Measurements from ENCODE around the gene ARHGEF26.

The ARHGEF26 gene

GRCh38 chr3:154294016-154294415 is 172.8 kb downstream of the ARHGEF26 start:
- ATAC-seq (ENCODE audit: insufficient read depth, low read depth): no peak
- Histone ChIP-seq H3K4me3 (ENCODE audit: low read depth in 1 of 2, low read length in 2 of 2) (no peak overlapping the region), H3K4me2 (ENCODE audit: insufficient read depth, low read length) (no peak overlapping the region), H3K9ac (ENCODE audit: low read depth, low read length) (no peak overlapping the region), H3K36me3 (ENCODE audit: insufficient read depth, low read length) (peaks cover 86% of the 10 kb centered on the region), H3K27ac (ENCODE audit: low read length) (no peak overlapping the region), H2AFZ (ENCODE audit: low read depth, low read length) (no peak overlapping the region), H3K4me1 (ENCODE audit: insufficient read depth, low read length) (no peaks in the 10 kb centered on the region), H3K9me3 (ENCODE audit: insufficient read depth, low read length, severe bottlenecking) (no peaks in the 10 kb centered on the region), H3K79me2 (ENCODE audit: insufficient read depth, low read length) (no peaks in the 10 kb centered on the region), H3K27me3 (ENCODE audit: insufficient read depth, low read length, poor library complexity) (no peaks in the 10 kb centered on the region), H4K20me1 (ENCODE audit: insufficient read depth, low read length) (no peaks in the 10 kb centered on the region)
- no peak for DNase-seq
- TF ChIP-seq, protein P1, sequence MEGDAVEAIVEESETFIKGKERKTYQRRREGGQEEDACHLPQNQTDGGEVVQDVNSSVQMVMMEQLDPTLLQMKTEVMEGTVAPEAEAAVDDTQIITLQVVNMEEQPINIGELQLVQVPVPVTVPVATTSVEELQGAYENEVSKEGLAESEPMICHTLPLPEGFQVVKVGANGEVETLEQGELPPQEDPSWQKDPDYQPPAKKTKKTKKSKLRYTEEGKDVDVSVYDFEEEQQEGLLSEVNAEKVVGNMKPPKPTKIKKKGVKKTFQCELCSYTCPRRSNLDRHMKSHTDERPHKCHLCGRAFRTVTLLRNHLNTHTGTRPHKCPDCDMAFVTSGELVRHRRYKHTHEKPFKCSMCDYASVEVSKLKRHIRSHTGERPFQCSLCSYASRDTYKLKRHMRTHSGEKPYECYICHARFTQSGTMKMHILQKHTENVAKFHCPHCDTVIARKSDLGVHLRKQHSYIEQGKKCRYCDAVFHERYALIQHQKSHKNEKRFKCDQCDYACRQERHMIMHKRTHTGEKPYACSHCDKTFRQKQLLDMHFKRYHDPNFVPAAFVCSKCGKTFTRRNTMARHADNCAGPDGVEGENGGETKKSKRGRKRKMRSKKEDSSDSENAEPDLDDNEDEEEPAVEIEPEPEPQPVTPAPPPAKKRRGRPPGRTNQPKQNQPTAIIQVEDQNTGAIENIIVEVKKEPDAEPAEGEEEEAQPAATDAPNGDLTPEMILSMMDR (IDR thresholded peaks at IDR 0.05; ENCODE audit: borderline replicate concordance, extremely low read depth, low read length, poor library complexity, severe bottlenecking): no peak
- TF ChIP-seq EZH2 (IDR thresholded peaks at IDR 0.05; ENCODE audit: borderline replicate concordance, low read depth, low read length, severe bottlenecking): no peak

DNA sequence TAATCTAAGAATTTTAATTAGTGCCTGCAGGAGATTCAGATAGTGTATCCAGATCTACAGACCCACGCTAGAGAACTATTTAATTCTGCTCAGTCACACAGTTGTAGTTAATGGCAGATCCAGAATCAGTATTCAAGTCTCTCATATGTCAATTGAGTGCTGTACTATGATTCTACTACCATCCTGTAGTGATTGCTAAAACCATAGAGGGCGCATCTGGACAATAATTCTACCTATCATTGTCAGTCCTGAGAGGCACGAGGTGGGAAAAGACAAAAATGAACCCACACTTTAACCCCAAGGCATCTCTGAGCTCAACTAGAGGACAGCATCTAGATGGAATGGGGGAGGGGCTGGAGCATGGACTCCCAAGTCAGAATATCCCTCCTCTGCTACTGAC is 180.4 kb downstream of the ARHGEF26 start:
- Histone ChIP-seq H3K9me3 (ENCODE audit: insufficient read depth, low read length, severe bottlenecking) (no peaks in the 10 kb centered on the region), H3K4me2 (ENCODE audit: insufficient read depth, low read length) (no peak overlapping the region), H3K79me2 (ENCODE audit: insufficient read depth, low read length) (no peaks in the 10 kb centered on the region), H3K27ac (ENCODE audit: low read length) (no peak overlapping the region), H4K20me1 (ENCODE audit: insufficient read depth, low read length) (no peaks in the 10 kb centered on the region; the same call in 1 of the 2 replicates), H3K4me3 (ENCODE audit: low read depth in 1 of 2, low read length in 2 of 2) (no peak overlapping the region), H3K4me1 (ENCODE audit: insufficient read depth, low read length) (no peaks in the 10 kb centered on the region), H3K36me3 (ENCODE audit: insufficient read depth, low read length) (peaks cover 91% of the 10 kb centered on the region), H3K27me3 (ENCODE audit: insufficient read depth, low read length, poor library complexity) (no peaks in the 10 kb centered on the region), H3K9ac (ENCODE audit: low read depth, low read length) (no peak overlapping the region), H2AFZ (ENCODE audit: low read depth, low read length) (no peak overlapping the region)
- ATAC-seq (ENCODE audit: insufficient read depth, low read depth) (no peak), DNase-seq (no peak)
- no peak for TF ChIP-seq EZH2 (IDR thresholded peaks at IDR 0.05; ENCODE audit: borderline replicate concordance, low read depth, low read length, severe bottlenecking)
- TF ChIP-seq, protein P1 (IDR thresholded peaks at IDR 0.05; ENCODE audit: borderline replicate concordance, extremely low read depth, low read length, poor library complexity, severe bottlenecking): no peak

- H3K36me3 ChIP-seq (ENCODE audit: insufficient read depth, low read length): peaks cover 96% of the 10 kb centered on the region
- TF ChIP-seq EZH2 (IDR thresholded peaks at IDR 0.05; ENCODE audit: borderline replicate concordance, low read depth, low read length, severe bottlenecking): no peak
- TF ChIP-seq, protein P1 (IDR thresholded peaks at IDR 0.05; ENCODE audit: borderline replicate concordance, extremely low read depth, low read length, poor library complexity, severe bottlenecking): no peak
- H3K27me3 ChIP-seq (ENCODE audit: insufficient read depth, low read length, poor library complexity): no peaks in the 10 kb centered on the region
- H3K4me2 ChIP-seq (ENCODE audit: insufficient read depth, low read length): no peak overlapping the region
- H3K9me3 ChIP-seq (ENCODE audit: insufficient read depth, low read length, severe bottlenecking): no peaks in the 10 kb centered on the region
- no peaks in the 10 kb centered on the region; the same call in 1 of the 2 replicates for H4K20me1 ChIP-seq (ENCODE audit: insufficient read depth, low read length)
- DNase-seq (no peak), ATAC-seq (ENCODE audit: insufficient read depth, low read depth) (no peak)
- no peak overlapping the region for H2AFZ ChIP-seq (ENCODE audit: low read depth, low read length)
- H3K79me2 ChIP-seq (ENCODE audit: insufficient read depth, low read length): 0 out of 2 replicates have a peak, but pooled peaks cover 3% of the 10 kb centered on the region
- no peak overlapping the region for H3K27ac ChIP-seq (ENCODE audit: low read length)
- H3K9ac ChIP-seq (ENCODE audit: low read depth, low read length): no peak overlapping the region
- H3K4me3 ChIP-seq (ENCODE audit: low read depth in 1 of 2, low read length in 2 of 2): no peak overlapping the region
- no peaks in the 10 kb centered on the region for H3K4me1 ChIP-seq (ENCODE audit: insufficient read depth, low read length)
Observed at GRCh38 chr3:154304116-154304786, 183.1 kb downstream of the ARHGEF26 start.

Data from DND-41 (cell line).